Motor neuron (in vitro differentiated cells): ENCODE results near the gene ANKLE1. TPM values are rescaled to one million over a fixed set of nuclear protein-coding genes. Genes with fewer than 3 reads are reported as not detected.

Experiments
- ATAC-seq, 8 experiments: fragments of 200-7000 bp; cut with Tn5 transposase; replicated peaks in 6 of 8; 2 replicates each; pipeline ENCODE4 v1.8.0; 2021; ENCODE audit warnings: mild to moderate bottlenecking in 8 of 8, moderate library complexity in 8 of 8
- H3K27ac ChIP-seq, 2 donors: fragments of 250-450 bp; sonication (Bioruptor Pico); 2 replicates each; pipeline ENCODE4 v1.9.0; 2021; ENCODE audit warnings: antibody characterized with exemption in 2 of 2, mild to moderate bottlenecking in 2 of 2, moderate library complexity in 1 of 2
- H3K4me1 ChIP-seq, 2 donors: fragments of 250-450 bp; sonication (Bioruptor Pico); replicated peaks in 1 of 2; 2 replicates each; pipeline ENCODE4 v1.6.1; 2021; ENCODE audit warnings: antibody characterized with exemption in 2 of 2, mild to moderate bottlenecking in 2 of 2, moderate library complexity in 1 of 2
- H3K4me3 ChIP-seq, 5 donors: fragments of 250-450 bp; sonication (Bioruptor Pico); 2 replicates each; pipeline ENCODE4 v1.9.0; 2021; ENCODE audit warnings: antibody characterized with exemption in 5 of 5, mild to moderate bottlenecking in 5 of 5, moderate library complexity in 4 of 5
- WGBS, 10 experiments: fragments of 450-650 bp; shearing (Covaris generic); methylation state at CpG; one replicate each; pipeline ENCODE4 v1.0.0; 2022; 5-methylcytosine and 5-hydroxymethylcytosine counted together
- in situ Hi-C, 9 experiments: fragments of 400-800 bp; cut with MboI; loops; one replicate each; pipeline ENCODE4 v1.15.0; 2021; ENCODE audit warnings: low sequenced_read_pairs in 9 of 9, low pct_unique_long_range_greater_than_20kb in 2 of 9; ENCODE audit not compliant: unreplicated experiment in 9 of 9
- total RNA-seq, 8 experiments: library from RNA; unstranded; fragments of 300-600 nt; gene quantifications; 2 replicates each; pipeline versions ENCODE4 v1.2.3 to v1.2.4, GENCODE V29; 2022

ANKLE1 gene
- 1 to 10 TPM in 6 of 8 experiments, under 1 TPM in 2; 0.46 to 2.9 (median 1.4) TPM for total RNA-seq

GRCh38 chr19:17281391-17282304, at the start of gene ANKLE1:
Gene ANKLE1, plus strand, starts transcription at chr19:17281901. Its CDS starts 20 bp downstream, at chr19:17281921.
- Histone ChIP-seq H3K4me3 (peak within 1 kb of the TSS in 4 of 5 donors; percentile 13 to 20 (median 16)), H3K4me1 (peaks cover 0 to 11% of the 10 kb centered on the region in 2 donors), H3K27ac (no peak within 1 kb of the TSS)
- WGBS, 10 experiments = 10 to 80% (median 22%) methylated on average over 1 to 7 of the region's 75 CpGs; no CpG with 5 or more reads in 6 of the 10 experiments
- peak; percentile 3 to 58 (median 38) for ATAC-seq
- in situ Hi-C loops = loop anchor here in 8 of 9 experiments (10.0 to 25.0 kb wide), 3 partner anchors 207 to 219 kb away; partner anchors contain the start of genes HAUS8 (in 1 of the 8) and MYO9B (in 1 of the 8)

- Histone ChIP-seq H3K4me1 (peaks cover 14 to 17% of the 10 kb centered on the region in 2 donors), H3K27ac (no peak overlapping the region), H3K4me3 (no peak overlapping the region)
- WGBS, 10 experiments = 60 to 91% methylated on average over 2 to 4 of the region's 25 CpGs; no CpG with 5 or more reads in 8 of the 10 experiments
- no peak for ATAC-seq
- in situ Hi-C loops = no loop called here
Observed at GRCh38 chr19:17232258-17232657, 49.4 kb upstream of the ANKLE1 start.

GRCh38 chr19:17234911-17235299, 46.8 kb upstream of the ANKLE1 start:
- H3K27ac ChIP-seq = peak overlapping the region; percentile 91 to 92
- H3K4me3 ChIP-seq = peak overlapping the region; percentile 38 to 81 (median 52)
- in situ Hi-C loops = no loop called here
- peaks cover 14 to 15% of the 10 kb centered on the region in 2 donors for H3K4me1 ChIP-seq
- 20 to 80% (median 42%) methylated on average over 1 to 4 of the region's 11 CpGs; no CpG with 5 or more reads in 4 of the 10 experiments for WGBS, 10 experiments
- ATAC-seq = peak; percentile 21 to 56 (median 38)

- Histone ChIP-seq H3K4me3 (peak overlapping the region; percentile 38 to 81 (median 52)), H3K27ac (peak overlapping the region; percentile 91 to 92), H3K4me1 (peaks cover 19 to 20% of the 10 kb centered on the region in 2 donors)
- peak; percentile 78 to 91 (median 87) for ATAC-seq
- WGBS, 10 experiments = no CpG with 5 or more reads among the region's 80 CpGs
- in situ Hi-C loops = no loop called here
Observed at GRCh38 chr19:17235300-17235970, 46.3 kb upstream of the ANKLE1 start.

- peak; percentile 0 to 72 (median 40) for ATAC-seq
- peak overlapping the region; percentile 38 to 81 (median 52) for H3K4me3 ChIP-seq
- peak overlapping the region; percentile 91 to 92 for H3K27ac ChIP-seq
- peaks cover 20 to 24% of the 10 kb centered on the region in 2 donors for H3K4me1 ChIP-seq
- WGBS, 10 experiments = no CpG with 5 or more reads among the region's 27 CpGs
- in situ Hi-C loops = no loop called here
Observed at GRCh38 chr19:17235971-17236777, 45.5 kb upstream of the ANKLE1 start.

GRCh38 chr19:17236811-17237543, 44.7 kb upstream of the ANKLE1 start:
- 48 to 100% (median 95%) methylated on average over 1 to 3 of the region's 18 CpGs; no CpG with 5 or more reads in 4 of the 10 experiments for WGBS, 10 experiments
- peak overlapping the region; percentile 66 to 77 for H3K27ac ChIP-seq
- in situ Hi-C loops = no loop called here
- H3K4me3 ChIP-seq = peak overlapping the region in 1 of 5 donors; percentile 51
- ATAC-seq = no peak
- H3K4me1 ChIP-seq = peaks cover 20 to 24% of the 10 kb centered on the region in 2 donors

- 80 to 100% (median 95%) methylated on average over 1 to 10 of the region's 13 CpGs for WGBS, 10 experiments
- Histone ChIP-seq H3K4me3 (no peak overlapping the region), H3K27ac (no peak overlapping the region), H3K4me1 (peaks cover 24 to 26% of the 10 kb centered on the region in 2 donors)
- ATAC-seq = no peak
- in situ Hi-C loops = no loop called here
Observed at GRCh38 chr19:17237747-17238706, 43.7 kb upstream of the ANKLE1 start.

GRCh38 chr19:17240062-17240752, 41.5 kb upstream of the ANKLE1 start:
- ATAC-seq = no peak
- in situ Hi-C loops = no loop called here
- Histone ChIP-seq H3K27ac (peak overlapping the region in 1 of 2 donors; percentile 13), H3K4me1 (peaks cover 22 to 24% of the 10 kb centered on the region in 2 donors), H3K4me3 (no peak overlapping the region)
- WGBS, 10 experiments = 0 to 83% (median 46%) methylated on average over 1 to 5 of the region's 24 CpGs; no CpG with 5 or more reads in 2 of the 10 experiments

GRCh38 chr19:17240826-17241399, 40.8 kb upstream of the ANKLE1 start:
- WGBS, 10 experiments = 33 to 100% (median 93%) methylated on average over 1 to 4 of the region's 6 CpGs; no CpG with 5 or more reads in 2 of the 10 experiments
- in situ Hi-C loops = no loop called here

GRCh38 chr19:17242431-17243208, 39.1 kb upstream of the ANKLE1 start:
- no CpG with 5 or more reads among the region's 8 CpGs for WGBS, 10 experiments
- no peak for ATAC-seq
- peaks cover 25 to 28% of the 10 kb centered on the region in 2 donors for H3K4me1 ChIP-seq
- no peak overlapping the region for H3K27ac ChIP-seq
- in situ Hi-C loops = no loop called here
- H3K4me3 ChIP-seq = peak overlapping the region in 1 of 5 donors; percentile 60

More at GRCh38 chr19:17240826-17241399, 40.8 kb upstream of the ANKLE1 start:
- peaks cover 22 to 24% of the 10 kb centered on the region in 2 donors for H3K4me1 ChIP-seq
- ATAC-seq = no peak
- H3K4me3 ChIP-seq = no peak overlapping the region
- peak overlapping the region in 1 of 2 donors; percentile 13 for H3K27ac ChIP-seq
